ENCODE measurements around the gene INPP5F.
"Not testable (repeated sequence)": the region's sequence is repeated elsewhere in the genome, so short reads cannot be mapped to it uniquely, and the experiment has no call there.

INPP5F gene

DNA sequence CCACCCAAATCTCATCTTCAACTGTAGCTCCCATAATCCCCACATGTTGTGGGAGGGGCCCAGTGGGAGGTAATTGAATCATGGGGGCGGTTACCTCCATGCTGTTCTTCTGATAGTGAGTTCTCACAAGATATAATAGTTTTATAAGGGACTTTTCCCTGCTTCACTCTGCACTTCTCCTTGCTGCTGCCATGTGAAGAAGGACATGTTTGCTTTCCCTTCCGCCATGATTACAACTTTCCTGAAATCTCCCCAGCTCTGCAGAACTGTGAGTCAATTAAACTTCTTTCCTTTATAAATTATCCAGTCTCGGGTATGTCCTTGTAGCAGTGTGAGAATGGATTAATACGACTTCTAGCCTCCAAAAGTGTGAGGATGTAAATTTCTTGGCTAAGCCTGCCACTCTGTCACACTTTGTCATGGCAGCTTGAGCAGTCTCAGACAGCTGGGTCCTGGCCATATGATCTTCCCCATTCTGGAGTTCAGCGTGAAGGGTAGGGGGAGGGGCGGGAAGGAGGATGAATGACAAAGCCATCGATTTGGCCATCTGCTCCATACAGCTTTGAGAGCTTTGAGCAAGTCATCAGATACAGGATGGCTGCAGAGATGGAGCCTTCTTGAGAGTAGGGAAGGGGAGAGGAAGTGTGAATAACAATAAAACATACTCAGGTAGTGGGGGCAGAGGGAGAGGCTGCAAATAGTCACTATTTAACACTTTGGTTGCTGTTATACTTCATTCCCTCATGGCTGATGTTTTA lies 19.1 kb upstream of the INPP5F start:
- no peak for DNase-seq

DNA sequence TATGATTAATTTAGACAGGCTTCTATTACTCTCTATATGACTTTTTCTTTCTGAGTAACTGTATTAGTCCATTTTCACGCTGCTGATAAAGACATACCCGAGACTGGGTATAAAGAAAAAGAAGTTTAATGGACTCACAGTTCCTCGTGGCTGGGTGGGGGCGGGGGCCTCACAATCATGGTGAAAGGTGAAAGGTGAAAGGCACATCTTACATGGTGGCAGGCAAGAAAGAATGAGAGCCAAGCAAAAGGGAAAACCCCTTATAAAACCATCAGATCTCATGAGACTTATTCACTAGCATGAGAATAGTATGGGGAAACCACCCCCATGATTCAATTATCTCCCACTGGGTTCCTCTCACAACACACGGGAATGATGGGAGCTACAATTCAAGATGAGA lies 18.5 kb upstream of the INPP5F start:
- not testable (repeated sequence) for DNase-seq

DNA sequence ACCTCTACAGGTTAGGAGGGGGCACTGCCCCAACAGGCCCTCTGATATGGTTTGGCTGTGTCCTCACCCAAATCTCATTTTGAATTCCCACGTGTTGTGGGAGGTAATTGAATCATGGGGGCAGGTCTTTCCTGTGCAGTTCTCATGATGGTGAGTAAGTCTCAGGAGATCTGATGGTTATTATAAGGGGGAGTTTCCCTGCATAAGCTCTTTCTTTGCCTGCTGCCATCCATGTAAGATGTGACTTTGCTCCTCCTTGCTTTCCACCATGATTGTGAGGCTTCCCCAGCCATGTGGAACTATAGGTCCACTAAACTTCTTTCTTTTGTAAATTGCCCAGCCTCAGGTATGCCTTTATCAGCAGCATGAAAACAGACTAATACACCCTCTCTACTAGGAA lies 14.9 kb upstream of the INPP5F start:
- not testable (repeated sequence) for DNase-seq

DNA sequence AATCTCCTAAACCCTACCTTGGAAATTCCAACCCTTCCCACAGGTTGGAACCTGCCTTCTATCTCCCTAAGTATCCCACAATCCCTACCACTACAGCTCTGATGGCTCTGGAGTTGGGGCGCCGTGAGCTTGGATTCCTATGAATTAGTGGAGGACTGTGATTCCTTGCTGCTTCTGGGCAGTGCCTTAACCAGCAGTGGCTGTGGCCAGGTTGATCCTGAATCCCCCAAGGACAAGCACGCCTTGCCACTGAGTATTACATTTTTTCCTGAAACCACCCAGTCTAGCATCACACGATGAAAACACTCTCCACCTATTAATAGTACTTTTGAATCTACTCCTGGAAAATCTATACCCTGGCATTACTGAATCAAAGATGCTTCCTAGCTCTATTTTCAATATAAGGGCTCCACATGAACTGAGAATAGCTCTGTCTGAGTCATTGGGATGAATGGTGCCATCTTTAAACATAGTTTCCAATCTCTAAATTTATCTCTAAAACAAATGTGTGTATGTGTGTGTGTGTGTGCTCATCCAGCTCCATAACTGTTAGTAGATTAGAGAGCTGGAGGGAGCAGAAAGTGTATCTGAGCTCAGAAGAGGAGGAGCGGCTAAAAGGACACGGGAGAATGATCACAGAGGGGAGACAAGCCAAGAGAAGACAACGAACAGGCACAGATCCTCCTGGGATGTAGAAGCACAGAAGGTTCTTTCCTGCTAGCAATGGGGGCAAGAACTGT lies 11.9 kb upstream of the INPP5F start:
- no peak for DNase-seq

DNA sequence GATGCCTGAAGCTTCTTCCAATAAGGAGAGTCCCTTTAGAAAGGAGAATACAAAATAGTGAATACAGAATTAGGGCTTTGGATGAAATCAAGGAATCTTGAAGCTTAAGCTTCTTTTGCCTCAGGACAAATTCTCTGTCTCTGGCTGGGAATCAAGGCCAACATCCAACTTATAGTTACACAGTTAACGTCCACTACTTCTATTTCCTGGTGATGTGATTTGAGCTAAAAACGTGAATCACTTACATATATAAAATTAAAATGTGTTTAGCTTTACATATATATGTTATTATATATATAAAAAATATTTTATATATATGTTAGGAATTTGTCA lies 11.4 kb upstream of the INPP5F start:
- DNase-seq = no peak

DNA sequence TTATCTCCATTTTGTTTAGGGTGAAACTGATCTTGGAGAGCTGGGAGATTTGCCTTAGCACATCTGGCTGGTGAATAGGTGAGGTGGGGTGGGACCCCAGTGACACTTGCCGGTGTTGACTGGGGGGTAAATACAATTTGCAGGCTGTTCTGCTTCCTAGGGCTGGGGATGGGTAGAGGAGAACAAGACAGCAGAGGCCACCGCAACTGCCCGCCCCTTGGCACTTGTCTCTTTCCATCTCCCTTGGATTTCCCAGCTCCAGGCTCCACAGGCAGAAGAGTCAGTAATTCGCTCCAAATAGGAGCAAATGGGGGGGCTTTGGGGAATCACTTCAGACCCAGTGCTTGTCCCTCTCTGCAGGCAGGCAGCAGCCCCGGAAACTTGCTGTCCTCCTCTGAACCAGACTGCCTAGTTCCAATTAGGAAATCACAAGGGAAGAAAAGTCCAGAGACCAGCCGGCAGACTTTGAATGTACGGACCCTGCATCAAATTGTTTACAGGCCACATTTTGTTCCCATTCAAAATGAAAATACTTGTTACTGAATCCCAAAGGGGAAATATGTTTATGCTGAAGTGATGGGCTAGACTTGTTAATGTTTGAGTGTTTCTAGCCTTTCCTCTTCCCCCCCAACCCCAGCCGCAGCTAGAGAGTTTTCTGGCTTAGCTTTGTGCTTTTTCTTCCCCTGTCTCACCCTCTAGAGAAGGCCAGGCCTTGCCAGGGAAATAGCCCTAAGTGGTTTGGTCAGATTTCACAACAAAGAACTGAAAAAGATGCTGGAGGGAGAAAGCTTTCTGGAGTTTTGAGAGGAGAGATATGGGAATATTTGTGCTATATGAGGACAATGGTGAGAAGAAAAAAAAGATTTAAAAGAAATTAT lies 10.0 kb upstream of the INPP5F start:
- no peak for DNase-seq

DNA sequence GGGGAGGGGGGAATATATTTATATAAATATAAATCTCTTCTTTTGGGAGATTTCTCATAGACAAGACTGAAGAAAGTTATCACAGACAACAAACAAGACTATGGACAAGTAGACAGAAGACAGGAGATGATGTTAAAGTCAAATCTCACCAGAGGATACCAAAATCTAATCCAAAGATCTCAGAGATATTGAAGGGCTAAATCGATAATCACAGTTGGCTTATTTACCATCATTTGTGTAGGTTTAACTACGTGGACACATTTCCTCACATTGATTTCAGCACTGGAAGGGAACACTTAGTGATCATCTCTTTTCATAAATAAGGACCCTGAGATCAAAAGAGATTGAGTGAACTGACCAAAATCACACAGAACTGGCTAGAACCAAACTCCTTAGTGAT lies 2.7 kb upstream of the INPP5F start:
- no peak for DNase-seq

DNA sequence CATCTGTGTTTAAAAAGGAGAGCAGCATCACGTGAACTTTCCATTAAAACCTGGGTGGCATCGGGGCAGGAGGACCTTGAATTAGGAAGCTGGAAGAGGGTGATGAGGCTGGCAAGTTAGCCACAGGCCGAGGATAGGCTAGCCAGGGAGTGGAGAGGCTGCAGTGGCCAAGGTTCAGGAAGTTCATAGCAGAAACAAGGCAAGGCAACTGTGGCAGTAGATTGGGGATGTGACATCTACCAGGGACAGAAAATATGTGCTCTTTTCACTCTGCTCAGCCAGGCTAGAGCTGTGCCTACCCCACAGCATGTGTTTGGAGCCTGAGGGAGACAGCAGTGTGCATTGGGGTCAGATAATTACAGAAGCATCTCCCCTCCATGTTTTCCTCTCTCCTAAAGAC lies 2.2 kb upstream of the INPP5F start:
- DNase-seq = no peak

DNA sequence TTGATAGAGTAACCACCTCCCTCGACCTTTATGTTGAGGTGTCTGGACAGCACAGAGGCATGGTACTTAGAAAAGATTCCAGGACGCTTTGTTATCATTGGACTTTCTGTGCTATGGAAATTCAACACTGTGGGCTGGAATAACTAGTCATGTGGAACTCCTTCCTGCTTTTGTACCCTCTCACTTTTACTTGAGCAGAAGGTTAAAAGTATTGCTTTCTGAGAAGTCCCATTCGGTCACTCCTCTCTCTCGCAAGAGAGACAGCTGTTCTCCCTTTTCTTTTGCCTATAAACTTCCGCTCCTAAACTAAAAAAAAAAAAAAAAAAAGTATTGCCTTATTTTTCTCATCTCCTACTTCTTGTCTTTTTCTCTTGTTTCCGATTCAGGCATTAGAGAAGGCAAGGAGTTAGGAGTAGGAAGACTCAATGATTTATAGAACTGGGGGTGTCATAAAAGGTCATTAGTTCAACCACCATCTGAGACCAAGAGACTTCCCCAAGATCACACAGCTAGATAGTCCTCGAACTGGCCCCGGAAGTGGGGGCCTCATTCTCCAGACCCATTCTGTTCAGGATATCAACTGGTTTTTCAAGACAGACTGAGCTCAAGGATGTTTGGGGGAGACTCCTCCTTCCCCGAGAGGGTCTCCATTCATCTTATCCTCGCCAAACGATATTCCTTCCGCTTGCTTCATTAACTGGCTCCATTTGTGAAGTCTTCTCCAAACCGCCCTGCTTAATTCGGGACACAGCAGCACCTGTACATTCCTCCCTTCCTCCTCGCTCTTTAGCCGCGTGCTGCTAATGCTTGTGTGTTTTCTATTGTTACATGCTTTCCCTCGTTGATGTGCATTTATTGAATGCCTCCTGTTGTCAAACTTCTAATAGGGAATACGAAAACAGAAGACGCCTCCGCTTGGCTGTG lies 995 bp upstream of the INPP5F start:
- no peak for DNase-seq

DNA sequence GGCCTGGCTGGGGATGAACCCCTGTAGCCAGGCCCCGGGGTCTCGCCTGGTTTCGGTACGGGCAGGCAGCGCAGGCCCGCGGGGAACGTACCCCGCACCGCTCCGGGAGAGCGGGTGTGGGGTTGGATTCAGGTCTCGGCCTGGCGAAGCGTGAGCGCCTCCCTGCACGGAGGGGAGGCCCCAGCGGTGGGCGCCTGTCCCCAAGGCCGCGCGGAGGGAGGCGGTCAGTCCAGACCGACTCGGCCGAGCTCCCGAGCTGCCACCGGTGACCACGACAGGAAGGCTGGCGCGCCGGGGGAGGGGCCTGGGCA lies 378 bp upstream of the INPP5F start:
- DNase-seq = no peak

DNA sequence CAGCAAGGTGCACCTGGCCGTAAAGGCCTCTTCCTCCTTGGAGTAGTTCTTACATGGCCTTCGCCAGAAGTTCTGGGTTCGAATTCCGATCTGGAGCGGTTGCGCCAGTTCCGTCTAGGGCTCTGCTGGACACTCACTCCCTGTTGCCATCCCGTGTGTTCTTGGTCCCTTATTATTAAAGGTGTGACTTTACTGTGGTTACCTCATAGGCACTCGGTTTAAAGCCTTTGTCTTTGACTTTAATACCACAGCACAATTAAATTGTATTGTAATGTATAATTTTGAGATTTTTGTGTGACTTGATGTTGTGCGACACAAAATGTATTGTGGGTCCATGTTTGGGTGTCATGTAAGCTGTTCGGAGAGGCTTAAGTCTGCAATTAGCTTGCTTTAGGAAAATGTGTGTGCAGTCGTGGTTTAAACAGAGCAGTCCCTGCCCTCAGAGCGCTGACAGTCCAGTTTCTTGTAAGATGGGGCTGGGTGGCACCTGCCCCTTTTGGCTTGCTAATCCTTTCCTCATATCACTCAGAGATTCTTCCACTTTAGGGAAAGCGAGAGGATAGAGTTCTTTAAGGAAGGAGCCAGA lies 919 bp downstream of the INPP5F start:
- DNase-seq = no peak

DNA sequence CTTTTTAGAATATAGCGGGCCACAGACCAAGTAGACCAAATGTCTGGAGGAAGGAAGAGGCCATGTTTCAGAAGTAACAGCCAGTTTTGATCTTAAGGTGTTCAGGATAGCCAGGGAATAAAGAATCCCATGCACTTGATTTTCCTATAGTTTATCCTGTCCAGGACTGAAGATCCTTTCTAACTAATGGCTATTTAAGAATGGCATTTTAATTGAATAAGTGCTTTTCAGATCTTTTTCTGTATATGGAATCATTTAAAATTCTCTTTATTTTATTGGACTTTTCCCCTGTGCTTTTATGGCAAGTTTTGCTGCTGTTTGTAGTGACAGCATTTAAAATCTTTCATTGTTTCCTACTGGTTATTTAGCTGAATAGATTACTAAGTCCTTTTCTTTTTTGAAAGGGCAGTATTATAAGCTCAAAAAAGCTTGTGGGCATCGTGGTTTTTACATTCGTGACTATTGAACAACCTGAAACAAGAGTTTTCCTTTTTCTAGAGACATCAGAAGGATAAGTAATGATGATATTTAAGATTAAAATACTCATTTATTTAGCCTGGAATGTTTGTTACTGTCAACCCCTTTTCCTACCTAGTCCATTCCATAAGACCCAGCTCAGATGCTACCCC lies 2.4 kb downstream of the INPP5F start:
- DNase-seq = no peak

DNA sequence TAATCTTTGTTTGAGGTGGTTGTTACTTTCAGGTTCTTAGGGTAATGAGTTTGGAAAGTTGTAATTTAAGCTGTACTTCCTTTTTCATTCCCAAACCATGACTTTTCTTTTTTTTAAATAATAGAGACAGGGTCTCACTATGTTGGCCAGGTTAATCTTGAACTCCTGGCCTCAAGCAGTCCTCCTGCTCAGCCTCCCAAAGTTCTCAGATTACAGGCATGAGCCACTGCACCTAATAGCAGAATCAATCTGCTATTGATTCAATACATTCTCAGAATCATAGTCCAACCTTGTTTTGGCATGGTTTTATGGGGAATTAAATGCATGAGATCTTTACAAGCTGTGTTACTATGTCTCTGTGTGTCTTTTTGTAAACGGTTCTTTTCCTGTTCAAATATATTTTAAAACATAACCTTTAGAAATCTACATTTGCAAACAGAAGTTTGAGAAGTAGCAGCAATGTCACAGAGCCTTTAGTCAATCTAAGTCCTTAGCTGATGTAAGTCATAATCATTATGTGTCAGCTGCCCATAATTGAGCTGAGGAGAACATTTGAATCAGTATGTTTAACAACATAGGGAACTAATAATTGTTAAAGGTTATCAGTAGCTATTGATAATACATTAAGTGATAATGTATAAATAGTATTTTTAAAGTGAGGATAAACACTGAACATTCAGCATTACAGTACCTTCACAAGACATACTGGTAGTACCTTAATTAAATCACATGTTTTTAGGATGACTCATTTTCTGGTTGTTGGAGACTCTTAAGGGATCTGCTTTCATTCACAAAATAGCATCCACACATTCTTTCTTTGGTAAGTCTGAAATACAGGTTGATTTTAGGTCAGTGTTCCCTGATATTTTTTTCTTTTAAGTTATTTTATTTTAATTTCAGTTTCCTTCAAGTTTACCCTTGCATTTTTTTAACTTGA lies 8.8 kb downstream of the INPP5F start:
- no peak for DNase-seq

DNA sequence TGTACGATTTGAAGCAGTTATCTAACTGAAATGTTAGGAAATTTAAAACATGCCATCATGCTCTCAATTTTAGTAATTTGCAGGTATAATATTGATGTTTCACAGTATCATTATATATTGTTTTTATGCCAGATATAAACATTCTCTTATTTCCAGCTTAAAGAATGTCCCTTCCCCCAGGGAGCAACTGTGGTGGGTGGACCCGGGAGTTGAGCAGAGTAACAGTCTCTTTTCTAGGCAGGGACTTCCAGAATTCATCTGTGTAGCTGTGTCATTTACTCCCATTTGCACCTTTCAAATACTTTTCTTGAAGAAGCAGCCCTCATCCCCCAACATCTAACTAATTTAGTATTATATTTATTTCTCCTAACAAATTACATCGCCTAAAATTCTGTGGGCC lies 9.6 kb downstream of the INPP5F start:
- no peak for DNase-seq

DNA sequence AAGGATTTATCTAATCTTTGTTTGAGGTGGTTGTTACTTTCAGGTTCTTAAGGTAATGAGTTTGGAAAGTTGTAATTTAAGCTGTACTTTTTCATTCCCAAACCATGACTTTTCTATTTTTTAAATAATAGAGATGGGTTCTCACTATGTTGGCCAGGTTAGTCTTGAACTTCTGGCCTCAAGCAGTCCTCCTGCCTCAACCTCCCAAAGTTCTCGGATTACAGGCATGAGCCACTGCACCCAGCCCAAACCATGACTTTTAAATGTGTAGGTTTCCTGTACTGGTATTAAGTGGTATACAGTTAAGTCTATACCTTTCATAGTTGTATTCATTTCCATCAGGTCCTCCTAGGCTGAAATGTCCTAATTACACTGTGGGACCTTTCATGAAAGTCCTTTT lies 10.4 kb downstream of the INPP5F start:
- no peak for DNase-seq

DNA sequence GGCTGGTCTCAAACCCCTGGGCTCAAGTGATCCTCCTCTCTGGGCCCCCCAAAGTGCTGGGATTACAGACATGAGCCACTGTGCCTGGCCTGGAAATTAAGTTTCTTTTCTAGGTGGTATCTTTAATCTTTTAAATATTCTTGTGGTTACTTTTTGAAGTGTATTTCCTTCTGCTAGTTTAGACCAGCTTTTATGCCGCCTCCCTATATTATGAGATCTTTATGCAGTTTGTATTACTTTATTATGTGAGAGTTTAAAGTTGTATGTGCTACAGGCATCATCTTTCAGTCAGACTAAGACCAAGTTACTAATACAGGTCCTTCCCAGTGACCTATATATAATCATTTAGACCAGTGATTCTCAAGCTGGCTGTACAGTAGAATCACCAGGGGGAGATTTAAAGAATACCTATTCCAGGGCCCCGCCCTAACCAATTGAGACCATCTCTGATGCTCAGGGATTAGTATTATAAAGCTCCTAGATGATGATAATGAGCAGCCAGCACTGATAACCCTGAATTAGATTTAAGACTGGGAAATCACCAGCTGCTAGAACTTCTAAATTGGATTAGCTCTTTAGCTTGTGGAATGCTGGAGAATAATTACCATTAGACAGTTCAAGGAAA lies 11.3 kb downstream of the INPP5F start:
- no peak for DNase-seq

DNA sequence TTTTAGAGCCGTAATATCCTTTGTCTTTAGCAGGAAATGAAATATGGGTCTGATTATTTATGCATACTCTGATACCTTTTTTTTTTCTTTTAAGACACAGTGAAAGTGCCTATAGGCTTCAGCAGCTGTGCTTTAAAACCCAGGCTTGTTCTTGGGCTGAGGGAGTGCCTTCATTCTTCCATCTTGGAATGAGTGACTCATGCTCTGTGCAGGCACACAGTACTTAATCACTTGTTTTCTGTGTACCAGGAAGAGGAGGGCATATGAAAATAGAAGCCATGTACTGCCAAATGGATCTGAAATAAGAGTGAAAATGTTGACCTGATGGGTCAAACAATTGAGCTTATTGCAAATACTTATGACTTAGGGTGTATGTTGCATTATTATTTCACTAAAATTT lies 12.0 kb downstream of the INPP5F start:
- DNase-seq = no peak

DNA sequence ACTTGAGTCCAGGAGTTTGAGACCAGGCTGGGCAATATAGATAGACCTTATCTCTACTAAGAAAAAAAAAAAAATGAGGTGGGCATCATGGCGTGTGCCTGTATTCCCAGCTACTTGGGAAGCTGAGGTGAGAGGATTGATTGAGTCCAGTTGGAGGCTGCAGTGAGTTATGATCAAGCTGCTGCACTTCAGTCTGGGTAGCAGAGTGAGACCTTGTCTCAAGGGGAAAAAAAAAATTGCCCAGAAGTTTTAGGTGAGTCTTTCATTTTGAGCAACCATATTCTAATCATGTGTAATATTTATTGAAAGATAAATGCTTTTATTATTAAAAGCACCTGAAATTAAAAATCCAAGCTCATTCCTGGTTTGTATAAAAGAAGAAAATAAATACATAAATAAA lies 13.1 kb downstream of the INPP5F start:
- no peak for DNase-seq

DNA sequence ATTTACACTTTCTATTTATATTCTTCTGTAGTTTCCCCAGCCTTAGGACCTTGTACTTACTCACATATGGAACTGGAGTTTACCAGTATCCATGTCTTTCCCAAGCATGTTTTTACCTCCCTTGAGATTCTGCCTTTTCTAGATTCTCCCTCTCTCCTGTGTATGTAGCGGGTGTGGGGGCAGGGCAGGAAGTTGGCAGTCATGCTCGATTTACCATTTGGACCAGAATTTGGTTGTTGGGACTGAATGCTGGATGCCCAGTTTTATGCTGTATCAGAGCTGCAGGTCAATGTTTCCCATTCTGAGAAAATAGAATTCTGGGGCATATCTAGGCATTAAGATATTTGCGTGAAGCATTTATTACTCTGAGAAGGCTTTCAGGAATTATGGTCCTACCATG lies 14.2 kb downstream of the INPP5F start:
- no peak for DNase-seq

DNA sequence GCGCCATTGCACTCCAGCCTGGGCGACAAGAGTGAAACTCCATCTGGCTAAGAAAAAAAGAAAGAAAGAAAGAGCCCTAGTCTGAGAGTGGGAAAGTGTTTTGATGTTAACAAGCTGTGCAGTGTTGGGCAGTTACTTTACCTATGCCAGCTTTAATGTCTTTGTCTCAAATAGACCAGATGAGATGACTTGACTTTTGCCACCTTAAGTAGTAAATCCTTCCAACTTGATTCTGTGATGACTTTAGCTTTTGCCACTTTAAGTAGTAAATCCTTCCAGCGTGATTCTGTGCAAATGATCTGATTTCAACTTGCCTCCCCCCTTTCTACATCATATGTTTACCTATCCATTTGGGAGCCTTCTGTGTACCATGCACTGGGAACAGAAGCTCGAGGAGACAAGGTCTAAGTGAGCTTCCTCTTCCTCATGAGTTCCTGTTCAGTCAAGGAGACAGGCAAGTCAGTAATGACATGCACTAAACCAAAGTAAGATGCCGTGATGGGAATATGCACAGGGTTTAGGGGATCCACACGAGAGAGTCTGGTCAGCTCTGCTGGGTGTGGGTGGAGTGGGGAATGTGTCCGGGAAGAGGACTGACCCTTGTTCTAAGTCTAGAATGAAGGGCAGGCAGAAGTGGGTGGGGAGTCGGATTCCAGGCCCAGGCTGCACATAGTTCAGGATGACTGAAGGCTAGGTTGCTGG lies 17.2 kb downstream of the INPP5F start:
- DNase-seq = no peak
